Chondrocyte (in vitro differentiated cells): Measurements from ENCODE around the gene KLHL6. TPM values are rescaled to one million over a fixed set of nuclear protein-coding genes. Genes with fewer than 3 reads are reported as not detected.
"Not testable (repeated sequence)": the region's sequence is repeated elsewhere in the genome, so short reads cannot be mapped to it uniquely, and the experiment has no call there.

ENCODE experiments used
- DNase-seq: peaks from one replicate; pipeline ENCODE4 v3.0.0; 2021; ENCODE audit warnings: mixed read lengths, low spot score
- H3K27ac Mint-ChIP-seq: one replicate; pipeline ENCODE4 v1.8.0; 2021; ENCODE audit warnings: mild to moderate bottlenecking, moderate library complexity, mixed read lengths; ENCODE audit not compliant: unreplicated experiment
- H3K27me3 Mint-ChIP-seq: 2 replicates; pipeline ENCODE4 v1.8.0; 2021; ENCODE audit warnings: low read depth, mixed read lengths
- H3K36me3 Mint-ChIP-seq: 2 replicates; pipeline ENCODE4 v1.8.0; 2021; ENCODE audit warnings: low read depth, mixed read lengths
- H3K4me1 Mint-ChIP-seq: 2 replicates; pipeline ENCODE4 v1.8.0; 2021; ENCODE audit warnings: low read depth, mild to moderate bottlenecking, mixed read lengths
- H3K4me3 Mint-ChIP-seq: one replicate; pipeline ENCODE4 v1.8.0; 2021; ENCODE audit warnings: mild to moderate bottlenecking, moderate library complexity, mixed read lengths; ENCODE audit not compliant: unreplicated experiment
- H3K9me3 Mint-ChIP-seq: 2 replicates; pipeline ENCODE4 v1.8.0; 2021; ENCODE audit warnings: low read depth, mixed read lengths
- total RNA-seq: library from RNA; stranded (reverse); gene quantifications from 3 replicates; pipeline ENCODE4 v1.2.1, GENCODE V29; 2021
- TF ChIP-seq, protein P1 (sequence below): fragments of 200-600 bp; sonication (generic); IDR thresholded peaks from 2 replicates; pipeline ENCODE4 v1.5.0; 2021; ENCODE audit warnings: antibody characterized with exemption, mild to moderate bottlenecking, moderate library complexity

KLHL6 gene
- total RNA-seq, 1 donor from 2014 or later: not detected

DNA sequence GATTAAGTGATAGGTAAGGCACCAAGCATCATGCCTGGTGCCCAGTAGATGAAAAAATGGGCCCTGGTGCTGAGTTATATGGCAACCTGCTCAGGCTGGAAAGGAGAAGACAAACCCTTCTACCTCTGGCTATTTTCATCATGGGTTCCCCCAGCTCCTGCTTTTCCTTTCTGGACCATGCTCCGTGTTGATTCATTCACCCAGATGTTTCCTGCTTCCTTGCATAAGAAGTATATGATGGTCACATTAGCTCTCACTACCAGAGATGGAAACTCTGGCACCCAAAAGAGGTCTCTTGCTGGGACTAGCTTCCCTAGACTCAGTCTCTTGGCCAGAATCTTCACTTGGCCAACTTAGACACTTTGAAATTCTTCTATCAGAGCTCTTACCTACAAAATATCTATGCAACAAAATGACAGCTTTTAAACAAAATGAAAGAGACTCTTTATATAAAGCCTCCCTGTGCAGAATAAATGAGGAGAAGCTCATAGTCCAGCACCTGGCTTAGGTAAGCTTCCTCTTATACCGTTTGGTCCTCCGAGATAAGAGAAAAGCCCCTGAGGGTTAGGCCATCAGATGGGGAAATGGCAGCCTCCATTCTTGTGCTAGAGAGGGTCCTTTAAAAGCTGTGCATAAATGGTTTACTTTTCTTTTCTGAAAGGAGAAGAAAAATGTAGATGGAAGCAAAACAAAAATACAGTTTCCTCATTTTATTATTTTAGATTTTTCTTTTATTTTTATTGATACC is 80.3 kb downstream of the KLHL6 start:
- TF ChIP-seq, protein P1, sequence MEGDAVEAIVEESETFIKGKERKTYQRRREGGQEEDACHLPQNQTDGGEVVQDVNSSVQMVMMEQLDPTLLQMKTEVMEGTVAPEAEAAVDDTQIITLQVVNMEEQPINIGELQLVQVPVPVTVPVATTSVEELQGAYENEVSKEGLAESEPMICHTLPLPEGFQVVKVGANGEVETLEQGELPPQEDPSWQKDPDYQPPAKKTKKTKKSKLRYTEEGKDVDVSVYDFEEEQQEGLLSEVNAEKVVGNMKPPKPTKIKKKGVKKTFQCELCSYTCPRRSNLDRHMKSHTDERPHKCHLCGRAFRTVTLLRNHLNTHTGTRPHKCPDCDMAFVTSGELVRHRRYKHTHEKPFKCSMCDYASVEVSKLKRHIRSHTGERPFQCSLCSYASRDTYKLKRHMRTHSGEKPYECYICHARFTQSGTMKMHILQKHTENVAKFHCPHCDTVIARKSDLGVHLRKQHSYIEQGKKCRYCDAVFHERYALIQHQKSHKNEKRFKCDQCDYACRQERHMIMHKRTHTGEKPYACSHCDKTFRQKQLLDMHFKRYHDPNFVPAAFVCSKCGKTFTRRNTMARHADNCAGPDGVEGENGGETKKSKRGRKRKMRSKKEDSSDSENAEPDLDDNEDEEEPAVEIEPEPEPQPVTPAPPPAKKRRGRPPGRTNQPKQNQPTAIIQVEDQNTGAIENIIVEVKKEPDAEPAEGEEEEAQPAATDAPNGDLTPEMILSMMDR: no peak
- Mint-ChIP-seq H3K36me3 (no peaks in the 10 kb centered on the region), H3K4me3 (no peak overlapping the region), H3K4me1 (no peaks in the 10 kb centered on the region), H3K9me3 (no peaks in the 10 kb centered on the region), H3K27me3 (peaks cover 8% of the 10 kb centered on the region), H3K27ac (no peak overlapping the region)
- DNase-seq: no peak

DNA sequence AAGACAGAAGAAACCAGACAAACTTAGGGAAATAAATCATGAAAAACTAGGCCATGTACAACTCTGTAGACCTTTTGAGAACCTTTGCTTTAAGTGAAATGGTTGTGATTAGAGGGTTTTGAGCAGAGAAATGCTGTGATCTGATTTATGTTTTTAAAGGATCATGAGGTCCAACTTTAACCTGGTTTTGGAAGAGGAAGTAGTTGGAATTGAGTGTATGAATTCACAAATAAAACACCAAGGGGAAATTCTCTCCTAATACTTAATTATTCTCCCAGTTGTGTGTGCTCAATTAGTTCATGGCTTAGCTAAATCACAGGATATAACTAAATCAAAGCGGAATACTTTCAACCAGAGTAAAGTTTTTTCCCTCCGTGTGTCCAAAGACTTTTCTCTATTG is 81.5 kb downstream of the KLHL6 start:
- TF ChIP-seq, protein P1: no peak
- Mint-ChIP-seq H3K27ac (no peak overlapping the region), H3K27me3 (peaks cover 8% of the 10 kb centered on the region), H3K36me3 (no peaks in the 10 kb centered on the region), H3K4me3 (no peak overlapping the region), H3K9me3 (no peaks in the 10 kb centered on the region), H3K4me1 (peaks cover 3% of the 10 kb centered on the region)
- no peak for DNase-seq

DNA sequence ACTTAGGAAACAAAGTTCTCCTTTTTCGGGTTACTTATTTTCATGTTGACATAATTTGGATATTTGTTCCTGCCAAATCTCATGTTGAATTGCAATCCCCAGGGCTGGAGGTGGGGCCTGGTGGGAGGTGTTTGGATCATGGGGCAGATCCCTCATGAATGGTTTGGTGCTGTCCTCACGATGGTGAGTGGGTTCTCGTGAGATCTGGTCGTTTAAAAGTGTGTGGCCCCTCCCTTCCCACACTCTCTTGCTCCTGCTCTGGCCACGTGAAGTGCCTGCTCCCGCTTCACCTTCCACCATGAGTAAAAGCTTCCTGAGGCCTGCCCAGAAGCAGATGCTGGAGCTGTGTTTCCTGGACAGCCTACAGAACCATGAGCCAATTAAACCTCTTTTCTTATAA is 83.4 kb downstream of the KLHL6 start:
- TF ChIP-seq, protein P1: no peak
- no peak overlapping the region for H3K27ac Mint-ChIP-seq
- H3K36me3 Mint-ChIP-seq: no peaks in the 10 kb centered on the region
- DNase-seq: no peak
- peaks cover 15% of the 10 kb centered on the region for H3K27me3 Mint-ChIP-seq
- no peak overlapping the region for H3K4me3 Mint-ChIP-seq
- H3K4me1 Mint-ChIP-seq: peaks cover 3% of the 10 kb centered on the region
- no peaks in the 10 kb centered on the region for H3K9me3 Mint-ChIP-seq

DNA sequence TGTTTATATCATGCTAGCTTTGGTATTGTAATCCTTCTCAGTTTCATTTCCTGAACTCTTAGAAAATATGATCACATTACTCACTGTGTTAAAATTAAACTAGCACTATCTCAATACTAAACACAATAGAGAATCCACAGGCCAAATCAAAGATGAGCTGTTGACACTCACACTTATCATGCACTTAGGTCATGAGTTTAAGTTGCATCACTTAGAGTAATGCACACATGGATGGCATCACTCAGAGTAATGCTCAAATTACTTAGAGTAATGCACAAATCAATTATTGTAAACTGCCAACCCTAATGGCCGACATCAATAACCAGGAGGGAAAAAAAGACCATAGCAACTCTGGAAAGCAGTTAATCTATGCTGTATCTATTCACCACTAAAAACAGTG is 87.1 kb downstream of the KLHL6 start:
- H3K27ac Mint-ChIP-seq: no peak overlapping the region
- no peaks in the 10 kb centered on the region for H3K9me3 Mint-ChIP-seq
- peaks cover 19% of the 10 kb centered on the region for H3K27me3 Mint-ChIP-seq
- DNase-seq: no peak
- H3K4me1 Mint-ChIP-seq: peaks cover 3% of the 10 kb centered on the region
- H3K36me3 Mint-ChIP-seq: no peaks in the 10 kb centered on the region
- TF ChIP-seq, protein P1: no peak
- no peak overlapping the region for H3K4me3 Mint-ChIP-seq

DNA sequence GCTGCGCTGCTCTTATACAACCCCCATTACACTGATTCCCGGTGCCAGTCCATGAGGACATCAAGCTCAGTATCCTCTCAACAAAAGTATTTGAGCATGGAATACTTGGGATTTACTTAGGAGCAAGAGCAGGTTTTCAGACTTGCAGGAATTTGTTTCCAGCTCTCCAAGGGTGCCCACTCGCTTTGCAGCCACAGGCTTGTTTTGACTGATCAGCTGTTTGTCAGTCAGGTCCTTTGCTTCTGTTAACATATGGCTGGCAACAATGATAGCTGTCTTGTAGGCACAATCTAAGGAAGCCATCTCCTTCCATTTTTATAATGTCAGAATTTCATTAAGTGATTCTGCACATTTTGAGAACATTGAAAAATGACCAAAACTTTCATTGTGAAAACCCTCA is 88.9 kb downstream of the KLHL6 start:
- H3K9me3 Mint-ChIP-seq: no peaks in the 10 kb centered on the region
- no peaks in the 10 kb centered on the region for H3K36me3 Mint-ChIP-seq
- peaks cover 19% of the 10 kb centered on the region for H3K27me3 Mint-ChIP-seq
- TF ChIP-seq, protein P1: no peak
- H3K4me3 Mint-ChIP-seq: no peak overlapping the region
- DNase-seq: no peak
- H3K4me1 Mint-ChIP-seq: peaks cover 3% of the 10 kb centered on the region
- no peak overlapping the region for H3K27ac Mint-ChIP-seq

DNA sequence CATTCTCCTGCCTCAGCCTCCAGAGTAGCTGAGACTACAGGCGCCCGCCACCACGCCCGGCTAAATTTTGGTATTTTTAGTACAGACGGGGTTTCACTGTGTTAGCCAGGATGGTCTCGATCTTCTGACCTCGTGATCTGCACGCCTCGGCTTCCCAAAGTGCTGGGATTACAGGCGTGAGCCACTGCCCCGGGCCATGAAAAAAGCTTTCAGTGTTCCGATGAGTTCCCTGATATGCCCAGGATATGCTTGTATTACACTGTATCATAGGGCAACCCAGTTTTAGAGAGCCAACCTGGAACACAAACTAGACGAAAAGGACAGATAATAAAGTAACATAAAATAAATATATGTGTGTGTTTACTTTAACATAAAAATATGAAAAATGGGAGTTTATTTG is 89.8 kb downstream of the KLHL6 start:
- not testable (repeated sequence) for H3K9me3 Mint-ChIP-seq, H3K27ac Mint-ChIP-seq, DNase-seq, H3K36me3 Mint-ChIP-seq, H3K4me3 Mint-ChIP-seq, H3K4me1 Mint-ChIP-seq
- H3K27me3 Mint-ChIP-seq: peaks cover 19% of the 10 kb centered on the region
